ENCODE measurements around the gene FBXO47. TPM values are rescaled to one million over a fixed set of nuclear protein-coding genes. Genes with fewer than 3 reads are reported as not detected.

FBXO47 gene, protein sequence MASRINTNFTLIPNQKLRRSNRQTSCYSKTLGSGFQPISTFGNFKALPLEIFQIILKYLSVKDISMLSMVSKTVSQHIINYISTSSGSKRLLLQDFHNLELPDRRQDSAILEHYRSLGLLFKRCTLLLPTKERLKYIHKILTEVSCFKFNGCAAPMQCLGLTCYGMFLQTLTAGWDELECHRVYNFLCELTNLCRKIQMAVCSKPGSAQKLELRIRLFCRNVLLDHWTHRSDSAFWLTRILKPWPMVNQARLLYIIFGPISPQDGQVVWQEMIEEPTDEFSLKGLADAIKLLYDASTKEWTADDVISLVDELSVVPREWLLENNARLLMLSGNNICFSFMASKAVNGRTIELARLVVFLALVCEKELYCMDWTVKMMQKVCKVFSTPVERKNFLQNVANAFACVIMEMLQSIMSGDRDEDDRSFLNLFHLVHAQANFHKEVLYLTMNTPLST
- polyA plus RNA-seq: not detected

- Mint-ChIP-seq H3K36me3 (no peaks in the 10 kb centered on the region), H3K4me1 (peaks cover 5 to 9% (median 7%) of the 10 kb centered on the region in 3 donors), H3K9me3 (no peaks in the 10 kb centered on the region), H3K4me3 (peak within 1 kb of the TSS; percentile 76 to 92 (median 82)), H3K27ac (peak within 1 kb of the TSS; percentile 80 to 91 (median 86)), H3K27me3 (no peaks in the 10 kb centered on the region)
These were observed at the start of gene FBXO47 for GRCh38 chr17:38967290-38967738. FBXO47 (minus strand) TSS chr17:38967403; CDS start chr17:38963025, 4,378 bp downstream.

GRCh38 chr17:39016193-39017153 is 49.3 kb upstream of the FBXO47 start:
- no peaks in the 10 kb centered on the region for H3K27me3 Mint-ChIP-seq
- no peaks in the 10 kb centered on the region for H3K9me3 Mint-ChIP-seq
- no peak overlapping the region for H3K4me3 Mint-ChIP-seq
- peaks cover 3% of the 10 kb centered on the region for H3K36me3 Mint-ChIP-seq
- peak overlapping the region in 2 of 3 donors; percentile 46 to 91 for H3K27ac Mint-ChIP-seq
- H3K4me1 Mint-ChIP-seq: peaks cover 5 to 12% (median 8%) of the 10 kb centered on the region in 3 donors

DNA sequence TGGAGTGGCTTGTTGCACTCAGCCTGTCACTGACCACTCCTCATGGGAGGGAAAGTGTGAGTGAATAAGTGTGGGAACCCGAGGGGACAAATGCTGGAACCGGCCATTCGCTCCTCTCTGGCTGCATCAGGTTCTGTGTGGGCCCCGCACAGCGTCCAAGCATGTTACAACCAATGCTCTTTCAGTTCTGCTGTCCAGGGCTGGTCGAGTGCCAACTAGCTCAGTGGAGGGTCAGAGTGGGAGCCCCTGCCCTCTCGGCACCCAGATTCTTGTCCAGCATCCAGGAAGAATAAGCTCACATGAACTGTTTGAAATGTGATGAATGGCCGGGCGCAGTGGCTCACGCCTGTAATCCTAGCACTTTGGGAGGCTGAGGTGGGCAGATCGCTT is 48.3 kb upstream of the FBXO47 start:
- Mint-ChIP-seq H3K36me3 (peaks cover 3% of the 10 kb centered on the region), H3K9me3 (no peaks in the 10 kb centered on the region), H3K4me3 (no peak overlapping the region), H3K27ac (peak overlapping the region in 1 of 3 donors; percentile 31), H3K4me1 (peaks cover 5 to 12% (median 8%) of the 10 kb centered on the region in 3 donors), H3K27me3 (no peaks in the 10 kb centered on the region)

DNA sequence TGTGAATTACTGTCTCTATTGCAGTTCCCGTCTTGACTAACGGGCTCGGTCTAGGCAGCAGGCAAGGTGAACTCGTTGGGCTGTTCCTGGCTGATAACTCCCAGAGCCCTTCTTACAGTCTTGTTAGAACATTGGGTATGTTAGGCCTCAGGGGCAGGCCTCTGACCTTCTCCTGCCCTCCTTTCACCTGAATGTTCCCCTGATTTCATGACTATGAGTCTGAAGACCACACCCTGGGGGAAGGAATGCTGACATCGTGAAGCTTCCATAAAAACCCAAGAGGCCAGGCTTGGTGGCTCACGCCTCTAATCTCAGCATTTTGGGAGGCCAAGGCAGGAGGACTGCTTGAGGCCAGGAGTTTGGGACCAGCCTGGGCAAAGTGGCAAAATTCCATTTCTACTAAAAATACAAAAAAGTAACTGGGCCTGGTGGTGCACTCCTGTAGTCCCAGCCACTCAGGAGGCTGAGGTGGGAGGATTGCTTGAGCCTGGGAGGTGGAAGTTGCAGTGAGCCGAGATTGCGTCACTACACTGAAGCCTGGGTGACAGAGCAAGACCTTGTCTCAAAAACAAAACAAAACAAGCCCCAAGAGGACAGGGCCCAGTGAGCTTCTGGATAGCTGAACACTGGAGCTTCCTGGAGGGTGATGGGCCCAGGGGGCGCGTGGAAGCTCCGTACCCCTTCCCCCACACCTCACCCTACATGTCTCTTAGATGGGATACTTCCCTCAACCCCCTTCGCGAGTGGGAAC is 47.8 kb upstream of the FBXO47 start:
- no peaks in the 10 kb centered on the region for H3K9me3 Mint-ChIP-seq
- H3K36me3 Mint-ChIP-seq: peaks cover 3% of the 10 kb centered on the region
- H3K4me3 Mint-ChIP-seq: no peak overlapping the region
- H3K27ac Mint-ChIP-seq: peak overlapping the region in 1 of 3 donors; percentile 31
- peaks cover 5 to 12% (median 8%) of the 10 kb centered on the region in 3 donors for H3K4me1 Mint-ChIP-seq
- H3K27me3 Mint-ChIP-seq: no peaks in the 10 kb centered on the region

GRCh38 chr17:39014044-39014794 is 47.0 kb upstream of the FBXO47 start:
- no peaks in the 10 kb centered on the region for H3K27me3 Mint-ChIP-seq
- no peak overlapping the region for H3K4me3 Mint-ChIP-seq
- no peak overlapping the region for H3K27ac Mint-ChIP-seq
- H3K9me3 Mint-ChIP-seq: no peaks in the 10 kb centered on the region
- H3K36me3 Mint-ChIP-seq: peaks cover 3% of the 10 kb centered on the region
- peaks cover 5 to 12% (median 8%) of the 10 kb centered on the region in 3 donors for H3K4me1 Mint-ChIP-seq

DNA sequence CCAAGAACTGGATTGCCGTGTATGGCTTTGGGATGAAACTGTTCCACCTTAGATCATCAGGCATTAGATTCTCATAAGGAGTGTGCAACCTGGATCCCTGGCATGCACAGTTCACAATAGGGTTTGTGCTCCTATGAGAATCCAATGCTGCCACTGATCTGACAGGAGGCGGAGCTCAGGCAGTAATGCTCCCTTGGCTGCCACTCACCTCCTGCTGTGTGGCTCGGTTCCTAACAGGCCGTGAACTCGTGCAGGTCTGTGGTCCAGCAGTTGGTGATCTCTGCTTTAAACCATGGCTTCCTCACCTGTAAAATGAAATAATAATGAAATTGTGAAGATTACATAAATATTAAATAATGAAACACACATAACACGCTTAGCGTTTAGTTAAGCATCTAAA is 45.5 kb upstream of the FBXO47 start:
- Mint-ChIP-seq H3K27ac (no peak overlapping the region), H3K36me3 (peaks cover 3% of the 10 kb centered on the region), H3K9me3 (peaks cover 0 to 7% (median 0%) of the 10 kb centered on the region in 3 donors), H3K27me3 (no peaks in the 10 kb centered on the region), H3K4me1 (peaks cover 0 to 1% (median 0%) of the 10 kb centered on the region in 3 donors), H3K4me3 (no peak overlapping the region)

- H3K4me3 Mint-ChIP-seq: no peak overlapping the region
- peaks cover 0 to 7% (median 0%) of the 10 kb centered on the region in 3 donors for H3K9me3 Mint-ChIP-seq
- no peak overlapping the region for H3K27ac Mint-ChIP-seq
- H3K4me1 Mint-ChIP-seq: peaks cover 0 to 1% (median 0%) of the 10 kb centered on the region in 3 donors
- H3K27me3 Mint-ChIP-seq: no peaks in the 10 kb centered on the region
- H3K36me3 Mint-ChIP-seq: peaks cover 3% of the 10 kb centered on the region
These were observed 44.8 kb upstream of the FBXO47 start for GRCh38 chr17:39011907-39012468.

DNA sequence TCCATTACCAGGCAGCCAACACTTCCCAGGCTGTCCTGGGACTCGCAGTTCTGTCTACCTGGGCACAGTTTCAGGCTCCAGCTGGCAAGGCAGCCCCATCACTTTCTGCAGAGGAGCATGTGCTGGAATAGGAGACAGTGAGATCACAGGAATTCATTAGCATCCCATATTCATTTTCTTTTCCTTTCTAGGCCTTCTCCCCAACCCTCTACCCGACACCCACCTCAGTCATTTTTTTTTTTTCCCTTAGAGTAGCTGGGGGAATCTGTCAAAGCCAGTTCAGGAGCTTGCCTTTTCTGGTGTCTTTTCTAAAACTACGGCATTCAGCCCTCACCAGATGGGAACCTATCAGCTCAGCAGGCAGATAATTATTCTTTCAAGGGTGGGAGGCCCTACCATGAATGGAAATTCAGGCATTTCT is 42.4 kb upstream of the FBXO47 start:
- no peaks in the 10 kb centered on the region for H3K36me3 Mint-ChIP-seq
- peaks cover 0 to 7% (median 0%) of the 10 kb centered on the region in 3 donors for H3K9me3 Mint-ChIP-seq
- peak overlapping the region in 1 of 4 donors; percentile 49 for H3K4me3 Mint-ChIP-seq
- H3K27me3 Mint-ChIP-seq: peaks cover 6% of the 10 kb centered on the region
- H3K27ac Mint-ChIP-seq: no peak overlapping the region
- H3K4me1 Mint-ChIP-seq: no peaks in the 10 kb centered on the region

GRCh38 chr17:39008633-39009032 is 41.4 kb upstream of the FBXO47 start:
- H3K4me1 Mint-ChIP-seq: peaks cover 0 to 2% (median 1%) of the 10 kb centered on the region in 3 donors
- H3K27me3 Mint-ChIP-seq: peaks cover 11% of the 10 kb centered on the region
- H3K36me3 Mint-ChIP-seq: peaks cover 5% of the 10 kb centered on the region
- peaks cover 0 to 7% (median 1%) of the 10 kb centered on the region in 3 donors for H3K9me3 Mint-ChIP-seq
- no peak overlapping the region for H3K27ac Mint-ChIP-seq
- no peak overlapping the region for H3K4me3 Mint-ChIP-seq

DNA sequence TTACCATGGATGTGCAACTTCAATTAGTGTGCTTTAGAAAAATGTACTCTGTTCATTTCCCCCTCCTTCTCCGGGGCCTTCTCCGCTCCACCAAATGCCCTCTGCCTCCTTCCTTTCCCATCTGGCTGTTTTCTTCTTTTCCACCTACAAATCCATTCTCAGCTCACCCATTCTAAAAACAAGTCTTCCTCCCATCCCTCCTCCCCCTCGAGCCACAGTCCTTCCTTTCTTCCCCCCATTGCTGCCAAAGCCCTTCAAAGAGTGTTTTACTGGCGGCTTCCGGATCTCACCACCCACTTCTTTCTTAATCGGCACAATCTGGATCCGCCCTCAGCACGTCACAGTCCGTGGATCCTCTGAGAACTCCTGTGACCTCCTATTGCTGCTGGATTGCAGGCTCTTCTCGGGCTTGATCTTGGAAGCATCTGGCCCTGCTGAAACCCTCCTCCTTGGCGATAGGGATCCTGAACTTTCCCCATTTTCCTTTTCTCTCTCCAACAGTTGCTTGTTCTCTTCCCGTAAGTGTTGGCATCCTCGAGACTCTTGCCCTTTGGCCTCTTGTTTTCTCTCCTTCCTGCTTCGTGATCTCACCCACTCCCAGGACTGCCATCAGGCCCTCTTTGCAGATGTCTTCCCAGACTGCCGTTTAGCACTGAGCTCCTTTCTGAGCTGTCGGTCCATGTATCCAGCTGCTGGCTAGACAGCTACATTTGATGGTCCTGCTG is 36.0 kb upstream of the FBXO47 start:
- H3K27ac Mint-ChIP-seq: peak overlapping the region in 1 of 3 donors; percentile 81
- H3K36me3 Mint-ChIP-seq: peaks cover 8% of the 10 kb centered on the region
- peaks cover 0 to 4% (median 3%) of the 10 kb centered on the region in 3 donors for H3K9me3 Mint-ChIP-seq
- H3K4me3 Mint-ChIP-seq: no peak overlapping the region
- peaks cover 0 to 2% (median 1%) of the 10 kb centered on the region in 3 donors for H3K4me1 Mint-ChIP-seq
- H3K27me3 Mint-ChIP-seq: peaks cover 25% of the 10 kb centered on the region

- Mint-ChIP-seq H3K9me3 (peaks cover 0 to 12% (median 9%) of the 10 kb centered on the region in 3 donors), H3K36me3 (peaks cover 8% of the 10 kb centered on the region), H3K4me1 (peaks cover 0 to 2% (median 1%) of the 10 kb centered on the region in 3 donors), H3K27me3 (peaks cover 25% of the 10 kb centered on the region), H3K4me3 (no peak overlapping the region), H3K27ac (peak overlapping the region in 1 of 3 donors; percentile 81)
These were observed 34.8 kb upstream of the FBXO47 start for GRCh38 chr17:39001703-39002637.

DNA sequence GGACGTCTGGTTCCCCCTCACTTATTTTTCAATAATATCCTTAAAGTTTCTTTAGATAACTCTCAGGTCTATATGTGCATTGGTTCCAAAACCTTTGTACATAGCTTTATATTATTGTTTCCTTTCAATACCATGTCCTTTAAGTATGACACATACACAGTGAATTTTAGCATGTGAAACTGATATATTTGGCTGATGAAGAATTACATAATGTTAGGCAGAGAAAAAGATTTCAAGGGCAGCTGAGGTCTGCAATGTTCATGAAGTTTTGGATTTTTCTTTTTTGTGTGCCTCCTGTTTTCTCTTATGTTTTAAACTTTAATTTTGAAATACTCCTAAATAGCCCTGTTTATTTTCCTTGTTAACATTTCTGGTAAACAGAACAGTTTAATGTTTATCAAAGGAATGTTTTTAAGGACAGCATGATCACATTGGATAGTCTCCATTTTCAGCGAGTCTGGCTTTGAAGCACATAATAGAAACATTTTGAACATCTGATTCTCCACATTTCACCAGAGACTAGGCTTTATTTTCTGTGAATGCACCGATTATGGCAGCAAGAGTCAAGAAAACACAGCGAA is 32.9 kb upstream of the FBXO47 start:
- H3K9me3 Mint-ChIP-seq: peaks cover 1 to 23% (median 17%) of the 10 kb centered on the region in 3 donors
- peaks cover 24% of the 10 kb centered on the region for H3K27me3 Mint-ChIP-seq
- H3K36me3 Mint-ChIP-seq: peaks cover 12% of the 10 kb centered on the region
- H3K27ac Mint-ChIP-seq: no peak overlapping the region
- peaks cover 0 to 2% (median 1%) of the 10 kb centered on the region in 3 donors for H3K4me1 Mint-ChIP-seq
- H3K4me3 Mint-ChIP-seq: no peak overlapping the region
